ENCODE measurements around the gene ADARB2. TPM values are rescaled to one million over a fixed set of nuclear protein-coding genes. Genes with fewer than 3 reads are reported as not detected.

The ADARB2 gene
- total RNA-seq, 4 donors from 2014 or later, result 0.13 to 6.1 (median 0.57) TPM

GRCh38 chr10:1217237-1217587, 520.1 kb downstream of the ADARB2 start:
- TF ChIP-seq CTCF (IDR thresholded peaks at IDR 0.05), result no peak
- DNase-seq (ENCODE audit: low spot score), result no peak
- no peak for ATAC-seq (ENCODE audit: low FRiP score)

GRCh38 chr10:1216574-1217236, 520.6 kb downstream of the ADARB2 start:
- TF ChIP-seq CTCF (IDR thresholded peaks at IDR 0.05), result no peak
- no peak for ATAC-seq (ENCODE audit: low FRiP score)
- DNase-seq (ENCODE audit: low spot score), result no peak

- DNase-seq (ENCODE audit: low spot score) (no peak), ATAC-seq (ENCODE audit: low FRiP score) (no peak)
- TF ChIP-seq CTCF (IDR thresholded peaks at IDR 0.05), result no peak
These were observed 521.3 kb downstream of the ADARB2 start for GRCh38 chr10:1215862-1216573.

- DNase-seq (ENCODE audit: low spot score) (no peak), ATAC-seq (ENCODE audit: low FRiP score) (no peak)
- no peak for TF ChIP-seq CTCF (IDR thresholded peaks at IDR 0.05)
These were observed 522.3 kb downstream of the ADARB2 start for GRCh38 chr10:1214882-1215540.

GRCh38 chr10:1214071-1214675, 523.2 kb downstream of the ADARB2 start:
- ATAC-seq (ENCODE audit: low FRiP score), result no peak
- DNase-seq (ENCODE audit: low spot score), result no peak
- no peak for TF ChIP-seq CTCF (IDR thresholded peaks at IDR 0.05)

GRCh38 chr10:1213252-1214070, 523.9 kb downstream of the ADARB2 start:
- no peak for DNase-seq (ENCODE audit: low spot score)
- no peak for ATAC-seq (ENCODE audit: low FRiP score)
- no peak for TF ChIP-seq CTCF (IDR thresholded peaks at IDR 0.05)
